HG03442 (cell line): ENCODE results near the gene SEPTIN3.

Source experiments
- ATAC-seq: cut with Tn5 transposase; IDR thresholded peaks from one replicate; pipeline ENCODE4 v1.9.1; 2021; ENCODE audit warnings: mild to moderate bottlenecking, moderate library complexity; ENCODE audit not compliant: unreplicated experiment

Gene SEPTIN3

DNA sequence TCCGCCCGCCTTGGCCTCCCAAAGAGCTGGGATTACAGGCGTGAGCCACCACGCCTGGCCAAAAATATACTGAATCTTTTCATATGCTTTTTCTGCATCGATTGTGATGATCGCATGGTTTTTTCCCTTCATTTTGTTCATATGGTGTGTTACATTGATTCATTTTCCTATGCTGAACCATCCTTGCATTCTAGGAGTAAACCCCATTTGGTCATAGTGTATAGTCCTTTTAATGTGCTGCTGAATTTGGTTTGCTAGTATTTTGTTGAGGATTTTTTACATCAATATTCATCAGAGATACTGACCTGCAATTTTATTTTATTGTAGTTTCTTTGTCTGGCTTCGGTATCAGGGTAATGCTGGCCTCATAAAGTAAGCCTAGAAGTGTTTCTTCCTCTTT lies 41.5 kb downstream of the SEPTIN3 start:
- no peak for ATAC-seq

DNA sequence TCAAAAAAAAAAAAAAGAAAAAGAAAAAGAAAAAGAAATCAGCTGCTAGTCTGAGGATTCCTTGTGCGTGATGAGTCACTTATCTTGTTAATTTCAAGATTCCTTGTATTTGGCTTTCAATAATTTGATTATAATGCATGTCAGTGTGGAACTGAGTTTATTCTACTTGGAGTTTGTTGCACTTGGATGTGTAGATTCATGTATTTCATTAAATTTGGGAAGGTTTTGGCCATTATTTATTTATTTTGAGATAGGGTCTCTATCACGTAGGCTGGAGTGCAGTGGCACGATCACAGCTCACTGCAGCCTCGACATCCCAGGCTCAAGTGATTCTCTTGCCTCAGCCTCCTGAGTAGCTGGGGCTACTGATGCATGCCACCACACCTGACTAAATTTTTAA lies 44.1 kb downstream of the SEPTIN3 start:
- no peak for ATAC-seq

DNA sequence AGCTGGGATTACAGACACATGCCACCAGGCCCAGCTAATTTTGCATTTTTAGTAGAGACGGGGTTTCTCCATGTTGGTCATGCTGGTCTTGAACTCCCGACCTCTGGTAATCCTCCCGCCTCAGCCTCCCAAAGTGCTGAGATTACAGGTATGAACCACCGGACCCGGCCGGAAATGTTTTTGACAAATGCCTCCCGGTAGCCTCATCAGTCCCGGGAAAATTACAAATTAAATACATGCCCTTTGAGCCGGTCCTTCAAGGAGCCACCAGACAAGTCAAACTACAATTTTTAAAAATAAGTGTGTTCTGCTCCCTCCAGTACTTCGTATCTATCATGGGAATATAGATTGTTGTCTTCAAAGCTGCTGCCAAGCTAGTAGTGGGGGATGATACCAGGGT lies 46.9 kb downstream of the SEPTIN3 start:
- ATAC-seq, result no peak

DNA sequence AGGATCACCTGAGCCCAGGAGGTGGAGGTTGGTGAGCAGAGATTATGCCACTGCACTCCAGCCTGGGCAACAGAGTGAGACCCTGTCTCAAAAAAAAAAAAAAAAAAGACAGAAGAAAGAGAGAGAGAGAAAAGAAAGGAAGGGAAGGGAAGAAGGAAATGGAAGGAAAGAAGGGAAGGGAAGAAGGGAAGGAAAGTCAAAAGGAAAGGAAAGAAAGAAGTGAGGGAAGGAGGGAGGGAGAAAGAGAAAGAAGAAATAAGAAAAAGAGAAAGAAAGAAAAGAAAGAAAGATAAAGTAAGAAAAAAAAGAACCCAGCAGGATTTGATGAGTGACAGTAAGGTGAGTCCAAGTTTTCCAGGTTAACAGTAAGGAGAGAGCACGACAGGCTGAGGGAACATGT lies 49.0 kb downstream of the SEPTIN3 start:
- no peak for ATAC-seq
